Measurements from ENCODE around the gene GRK2. TPM values are rescaled to one million over a fixed set of nuclear protein-coding genes. Genes with fewer than 3 reads are reported as not detected.

The GRK2 gene
- total RNA-seq, 1 donor from 2014 or later, result 92.7 TPM

GRCh38 chr11:67275606-67276409 lies 9.5 kb downstream of the GRK2 start:
- TF ChIP-seq, protein P1, sequence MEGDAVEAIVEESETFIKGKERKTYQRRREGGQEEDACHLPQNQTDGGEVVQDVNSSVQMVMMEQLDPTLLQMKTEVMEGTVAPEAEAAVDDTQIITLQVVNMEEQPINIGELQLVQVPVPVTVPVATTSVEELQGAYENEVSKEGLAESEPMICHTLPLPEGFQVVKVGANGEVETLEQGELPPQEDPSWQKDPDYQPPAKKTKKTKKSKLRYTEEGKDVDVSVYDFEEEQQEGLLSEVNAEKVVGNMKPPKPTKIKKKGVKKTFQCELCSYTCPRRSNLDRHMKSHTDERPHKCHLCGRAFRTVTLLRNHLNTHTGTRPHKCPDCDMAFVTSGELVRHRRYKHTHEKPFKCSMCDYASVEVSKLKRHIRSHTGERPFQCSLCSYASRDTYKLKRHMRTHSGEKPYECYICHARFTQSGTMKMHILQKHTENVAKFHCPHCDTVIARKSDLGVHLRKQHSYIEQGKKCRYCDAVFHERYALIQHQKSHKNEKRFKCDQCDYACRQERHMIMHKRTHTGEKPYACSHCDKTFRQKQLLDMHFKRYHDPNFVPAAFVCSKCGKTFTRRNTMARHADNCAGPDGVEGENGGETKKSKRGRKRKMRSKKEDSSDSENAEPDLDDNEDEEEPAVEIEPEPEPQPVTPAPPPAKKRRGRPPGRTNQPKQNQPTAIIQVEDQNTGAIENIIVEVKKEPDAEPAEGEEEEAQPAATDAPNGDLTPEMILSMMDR (IDR thresholded peaks at IDR 0.05; ENCODE audit: unreplicated experiment), result no peak
- H3K27ac Mint-ChIP-seq (ENCODE audit: unreplicated experiment), result peak overlapping the region; percentile 67
- DNase-seq (ENCODE audit: low spot score), result no peak

DNA sequence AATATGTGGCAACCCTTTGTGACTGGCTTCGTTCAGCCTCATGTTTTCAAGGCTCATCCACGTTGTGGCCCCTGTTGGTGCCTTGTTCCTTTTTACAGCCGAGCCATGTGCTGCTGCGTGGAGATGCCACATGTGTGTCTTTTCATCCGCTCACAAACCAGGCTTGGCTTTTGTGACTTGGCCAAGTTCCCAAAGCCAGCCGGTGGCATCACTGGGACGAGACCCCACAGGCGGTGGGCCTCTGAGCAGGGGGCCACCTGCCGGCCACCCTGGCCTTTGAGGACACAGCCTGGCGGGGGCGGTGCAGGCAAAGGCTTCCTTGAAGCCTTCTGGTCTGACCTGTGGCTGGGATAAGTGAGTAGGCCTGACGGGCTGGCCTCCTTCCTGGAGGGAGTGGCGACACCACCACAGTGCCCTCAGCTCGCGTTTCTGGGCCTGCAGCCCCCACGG lies 10.5 kb downstream of the GRK2 start:
- H3K9me3 Mint-ChIP-seq (ENCODE audit: unreplicated experiment), result no peaks in the 10 kb centered on the region
- TF ChIP-seq, protein P1 (IDR thresholded peaks at IDR 0.05; ENCODE audit: unreplicated experiment), result no peak
- peaks cover 8% of the 10 kb centered on the region for H3K36me3 Mint-ChIP-seq (ENCODE audit: low read depth, unreplicated experiment)
- H3K27ac Mint-ChIP-seq (ENCODE audit: unreplicated experiment), result peak overlapping the region; percentile 90
- H3K27me3 Mint-ChIP-seq (ENCODE audit: unreplicated experiment), result peaks cover 15% of the 10 kb centered on the region
- DNase-seq (ENCODE audit: low spot score), result no peak
- H3K4me3 Mint-ChIP-seq (ENCODE audit: unreplicated experiment), result peak overlapping the region; percentile 59
- H3K4me1 Mint-ChIP-seq (ENCODE audit: unreplicated experiment), result peaks cover 40% of the 10 kb centered on the region

More at GRCh38 chr11:67275606-67276409, 9.5 kb downstream of the GRK2 start:
- H3K9me3 Mint-ChIP-seq (ENCODE audit: unreplicated experiment), result no peaks in the 10 kb centered on the region
- peaks cover 50% of the 10 kb centered on the region for H3K4me1 Mint-ChIP-seq (ENCODE audit: unreplicated experiment)
- peaks cover 13% of the 10 kb centered on the region for H3K27me3 Mint-ChIP-seq (ENCODE audit: unreplicated experiment)
- peak overlapping the region; percentile 34 for H3K4me3 Mint-ChIP-seq (ENCODE audit: unreplicated experiment)
- H3K36me3 Mint-ChIP-seq (ENCODE audit: low read depth, unreplicated experiment), result peaks cover 8% of the 10 kb centered on the region

- peaks cover 13% of the 10 kb centered on the region for H3K36me3 Mint-ChIP-seq (ENCODE audit: low read depth, unreplicated experiment)
- TF ChIP-seq, protein P1 (IDR thresholded peaks at IDR 0.05; ENCODE audit: unreplicated experiment), result no peak
- no peaks in the 10 kb centered on the region for H3K9me3 Mint-ChIP-seq (ENCODE audit: unreplicated experiment)
- peaks cover 35% of the 10 kb centered on the region for H3K4me1 Mint-ChIP-seq (ENCODE audit: unreplicated experiment)
- peak overlapping the region; percentile 75 for H3K27ac Mint-ChIP-seq (ENCODE audit: unreplicated experiment)
- H3K27me3 Mint-ChIP-seq (ENCODE audit: unreplicated experiment), result peaks cover 15% of the 10 kb centered on the region
- H3K4me3 Mint-ChIP-seq (ENCODE audit: unreplicated experiment), result no peak overlapping the region
- DNase-seq (ENCODE audit: low spot score), result peak; percentile 65
Measured at GRCh38 chr11:67277231-67277961, 11.1 kb downstream of the GRK2 start.

DNA sequence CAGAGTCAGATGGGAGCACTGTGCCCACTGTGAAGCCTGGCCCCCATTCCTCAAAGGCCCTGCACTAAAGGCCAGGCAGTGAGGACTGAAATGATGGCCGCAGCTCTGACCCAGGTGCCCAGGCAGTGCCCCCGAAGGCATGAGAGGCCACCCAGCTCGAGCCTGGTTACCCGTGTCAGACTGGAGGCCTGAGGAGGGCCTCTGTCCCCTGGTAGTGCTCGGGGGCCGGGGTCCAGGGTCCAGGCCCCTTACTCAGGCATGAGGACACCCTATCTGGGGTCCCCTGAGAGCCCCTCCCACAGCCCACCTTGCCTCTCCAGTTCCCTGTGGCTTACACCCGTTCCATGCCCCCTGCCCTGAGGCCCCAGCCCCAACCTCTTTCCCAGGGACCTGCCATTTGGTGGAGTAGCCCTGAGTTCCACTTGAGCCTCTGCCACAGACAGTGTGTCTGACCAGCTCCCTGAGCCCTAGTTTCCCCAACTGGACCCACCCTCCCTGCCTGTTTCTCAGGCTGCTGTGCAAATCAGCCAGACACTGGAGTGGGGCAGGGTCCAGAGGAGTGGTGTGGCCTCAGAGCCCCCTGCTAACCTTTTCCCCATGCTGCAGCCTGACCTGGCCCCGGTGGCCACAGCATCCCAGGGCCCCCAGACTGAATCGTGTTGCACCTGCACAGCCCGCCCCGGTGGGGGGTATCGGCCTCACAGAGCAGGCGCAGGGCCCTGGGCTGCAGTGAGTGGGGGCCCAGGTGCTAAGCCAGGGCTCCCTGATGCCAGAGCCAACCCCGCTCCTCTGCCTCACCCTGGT lies 12.1 kb downstream of the GRK2 start:
- peaks cover 34% of the 10 kb centered on the region for H3K4me1 Mint-ChIP-seq (ENCODE audit: unreplicated experiment)
- no peak overlapping the region for H3K4me3 Mint-ChIP-seq (ENCODE audit: unreplicated experiment)
- no peak for DNase-seq (ENCODE audit: low spot score)
- peaks cover 13% of the 10 kb centered on the region for H3K27me3 Mint-ChIP-seq (ENCODE audit: unreplicated experiment)
- TF ChIP-seq, protein P1 (IDR thresholded peaks at IDR 0.05; ENCODE audit: unreplicated experiment), result no peak
- H3K9me3 Mint-ChIP-seq (ENCODE audit: unreplicated experiment), result no peaks in the 10 kb centered on the region
- H3K27ac Mint-ChIP-seq (ENCODE audit: unreplicated experiment), result peak overlapping the region; percentile 75
- peaks cover 16% of the 10 kb centered on the region for H3K36me3 Mint-ChIP-seq (ENCODE audit: low read depth, unreplicated experiment)

All from endothelial cell (in vitro differentiated cells).